Measurements from ENCODE around the gene CLMN. TPM values are rescaled to one million over a fixed set of nuclear protein-coding genes. Genes with fewer than 3 reads are reported as not detected.

The CLMN gene
- total RNA-seq, 1 experiment from 2014 or later = 33.4 TPM

- Histone ChIP-seq H2AFZ (ENCODE audit: low read depth, low read length, poor library complexity, severe bottlenecking) (no peak overlapping the region), H3K4me1 (ENCODE audit: control insufficient read depth in 1 of 2, insufficient read depth in 2 of 2, low read length in 2 of 2) (no peaks in the 10 kb centered on the region), H4K20me1 (ENCODE audit: insufficient read depth) (no peaks in the 10 kb centered on the region), H3K9ac (ENCODE audit: low read length) (no peak overlapping the region), H3K4me3 (replicated peaks in 1 of 2; ENCODE audit: low read depth in 1 of 2, low read length in 2 of 2) (no peak overlapping the region), H3K27me3 (ENCODE audit: insufficient read depth, low read length) (no peaks in the 10 kb centered on the region), H3K36me3 (ENCODE audit: control insufficient read depth in 1 of 2, insufficient read depth in 2 of 2, low read length in 2 of 2) (no peaks in the 10 kb centered on the region), H3K9me2 (ENCODE audit: insufficient read depth) (no peaks in the 10 kb centered on the region), H3K4me2 (ENCODE audit: low read length) (no peak overlapping the region), H3K79me2 (ENCODE audit: insufficient read depth, low read length) (no peaks in the 10 kb centered on the region), H3K27ac (ENCODE audit: low read depth, low read length) (no peak overlapping the region), H3K9me3 (ENCODE audit: control insufficient read depth in 1 of 2, insufficient read depth in 1 of 2, low read depth in 1 of 2, low read length in 2 of 2) (no peaks in the 10 kb centered on the region; a peak in 1 of 4 replicates)
- intact Hi-C loops (cut with micrococcal nuclease) = no loop called here
- no peak for ATAC-seq
- ChIA-PET CTCF (no interaction called here), POLR2A (no interaction called here), RAD21 (ENCODE audit: low non-redundant PET in 1 of 2, low total read pairs in 2 of 2, uncharacterized antibody in 2 of 2, unreplicated experiment in 2 of 2) (no interaction called here)
- BruUV-seq (replicated peaks) = no TSS peak
- TF ChIP-seq SRF (IDR thresholded peaks at IDR 0.05; ENCODE audit: low read depth) (no peak), TCF7L2 (IDR thresholded peaks at IDR 0.05; ENCODE audit: borderline replicate concordance, extremely low read depth, insufficient read depth, insufficient read length) (no peak)
- no peak for DNase-seq (ENCODE audit: low read depth, low spot score)
These were observed 154.2 kb downstream of the CLMN start for GRCh38 chr14:95165517-95165916.

- Histone ChIP-seq H4K20me1 (ENCODE audit: insufficient read depth) (no peaks in the 10 kb centered on the region), H3K4me2 (ENCODE audit: low read length) (no peak overlapping the region), H3K36me3 (ENCODE audit: control insufficient read depth in 1 of 2, insufficient read depth in 2 of 2, low read length in 2 of 2) (no peaks in the 10 kb centered on the region), H3K4me3 (replicated peaks in 1 of 2; ENCODE audit: low read depth in 1 of 2, low read length in 2 of 2) (no peak overlapping the region), H3K9ac (ENCODE audit: low read length) (no peak overlapping the region), H3K27me3 (ENCODE audit: insufficient read depth, low read length) (no peaks in the 10 kb centered on the region), H3K27ac (ENCODE audit: low read depth, low read length) (no peak overlapping the region), H2AFZ (ENCODE audit: low read depth, low read length, poor library complexity, severe bottlenecking) (no peak overlapping the region), H3K79me2 (ENCODE audit: insufficient read depth, low read length) (no peaks in the 10 kb centered on the region), H3K9me2 (ENCODE audit: insufficient read depth) (no peaks in the 10 kb centered on the region), H3K9me3 (ENCODE audit: control insufficient read depth in 1 of 2, insufficient read depth in 1 of 2, low read depth in 1 of 2, low read length in 2 of 2) (no peaks in the 10 kb centered on the region; a peak in 1 of 4 replicates), H3K4me1 (ENCODE audit: control insufficient read depth in 1 of 2, insufficient read depth in 2 of 2, low read length in 2 of 2) (no peaks in the 10 kb centered on the region)
- intact Hi-C loops (cut with micrococcal nuclease) = no loop called here
- ChIA-PET CTCF (no interaction called here), POLR2A (no interaction called here), RAD21 (ENCODE audit: low non-redundant PET in 1 of 2, low total read pairs in 2 of 2, uncharacterized antibody in 2 of 2, unreplicated experiment in 2 of 2) (no interaction called here)
- no TSS peak for BruUV-seq (replicated peaks)
- ATAC-seq = no peak
- no peak for DNase-seq (ENCODE audit: low read depth, low spot score)
- TF ChIP-seq REST (IDR thresholded peaks at IDR 0.05; ENCODE audit: low read depth) = no peak
- TF ChIP-seq ZNF274 (IDR thresholded peaks at IDR 0.05; ENCODE audit: low read depth, low read length) = no peak
- no peak for TF ChIP-seq SRF (IDR thresholded peaks at IDR 0.05; ENCODE audit: low read depth)
- no peak for TF ChIP-seq POLR2A (IDR thresholded peaks at IDR 0.05; ENCODE audit: borderline replicate concordance, extremely low read depth, insufficient read depth, insufficient read length)
- TF ChIP-seq ATF3 (IDR thresholded peaks at IDR 0.05) = no peak
- TF ChIP-seq CEBPB (IDR thresholded peaks at IDR 0.05; ENCODE audit: low read depth) = no peak
- no peak for TF ChIP-seq JUND (IDR thresholded peaks at IDR 0.05)
- TF ChIP-seq TCF7L2 (IDR thresholded peaks at IDR 0.05; ENCODE audit: borderline replicate concordance, extremely low read depth, insufficient read depth, insufficient read length) = no peak
- no peak for TF ChIP-seq ELF1 (IDR thresholded peaks at IDR 0.05; ENCODE audit: borderline replicate concordance, low read depth)
- TF ChIP-seq FOSL1 (IDR thresholded peaks at IDR 0.05; ENCODE audit: low read depth) = no peak
- TF ChIP-seq EZH2phosphoT487 (IDR thresholded peaks at IDR 0.05; ENCODE audit: borderline replicate concordance) = no peak
- no peak for TF ChIP-seq RAD21 (IDR thresholded peaks at IDR 0.05; ENCODE audit: low read depth)
- TF ChIP-seq EGR1 (IDR thresholded peaks at IDR 0.05; ENCODE audit: low read depth) = no peak
- TF ChIP-seq ZBTB33 (IDR thresholded peaks at IDR 0.05; ENCODE audit: extremely low read depth, insufficient replicate concordance, low read length) = no peak
- TF ChIP-seq SIN3A (IDR thresholded peaks at IDR 0.05; ENCODE audit: low read depth) = no peak
- TF ChIP-seq EZH2 (IDR thresholded peaks at IDR 0.05) = no peak
- no peak for TF ChIP-seq POLR2AphosphoS5 (IDR thresholded peaks at IDR 0.05; ENCODE audit: low read depth, low read length)
- TF ChIP-seq CBX3 (IDR thresholded peaks at IDR 0.05; ENCODE audit: low read depth) = no peak
These were observed 155.2 kb downstream of the CLMN start for GRCh38 chr14:95164506-95164905.
